Effector CD8-positive, alpha-beta T cell (primary cell): ENCODE data around the gene RAB4B.
"Not testable (repeated sequence)": the region's sequence is repeated elsewhere in the genome, so short reads cannot be mapped to it uniquely, and the experiment has no call there.

Experiments
- DNase-seq: peaks from one replicate; lab custom pipeline; 2025; lab: John Stamatoyannopoulos, UW

The RAB4B gene

DNA sequence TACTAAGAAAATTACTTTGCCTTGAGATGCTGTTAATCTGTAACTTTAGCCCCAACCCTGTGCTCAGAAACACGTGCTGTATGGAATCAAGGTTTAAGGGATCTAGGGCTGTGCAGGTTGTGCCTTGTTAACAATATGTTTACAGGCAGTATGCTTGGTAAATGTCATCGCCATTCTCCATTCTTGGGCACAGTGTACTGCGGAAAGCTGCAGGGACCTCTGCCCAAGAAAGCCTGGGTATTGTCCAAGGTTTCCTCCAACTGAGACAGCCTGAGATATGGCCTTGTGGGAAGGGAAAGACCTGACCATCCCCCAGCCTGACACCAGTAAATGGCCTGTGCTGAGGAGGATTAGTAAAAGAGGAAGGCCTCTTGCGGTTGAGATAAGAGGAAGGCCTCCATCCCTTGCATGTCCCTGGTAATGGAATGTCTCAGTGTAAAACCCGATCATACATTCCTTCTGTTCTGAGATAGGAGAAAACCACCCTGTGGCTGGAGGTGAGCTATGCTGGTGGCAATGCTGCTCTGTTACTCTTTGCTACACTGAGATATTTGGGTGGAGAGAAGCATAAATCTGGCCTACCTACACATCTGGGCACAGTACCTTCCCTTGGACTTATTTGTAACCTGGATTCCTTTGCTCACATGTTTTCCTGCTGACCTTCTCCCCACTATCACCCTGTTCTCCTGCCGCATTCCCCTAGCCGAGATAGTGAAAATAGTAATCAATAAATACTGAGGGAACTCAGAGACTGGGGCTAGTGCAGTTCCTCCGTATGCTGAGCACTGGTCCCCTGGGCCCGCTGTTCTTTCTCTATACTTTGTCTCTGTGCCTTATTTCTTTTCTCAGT lies 44.9 kb downstream of the RAB4B start:
- not testable (repeated sequence) for DNase-seq

DNA sequence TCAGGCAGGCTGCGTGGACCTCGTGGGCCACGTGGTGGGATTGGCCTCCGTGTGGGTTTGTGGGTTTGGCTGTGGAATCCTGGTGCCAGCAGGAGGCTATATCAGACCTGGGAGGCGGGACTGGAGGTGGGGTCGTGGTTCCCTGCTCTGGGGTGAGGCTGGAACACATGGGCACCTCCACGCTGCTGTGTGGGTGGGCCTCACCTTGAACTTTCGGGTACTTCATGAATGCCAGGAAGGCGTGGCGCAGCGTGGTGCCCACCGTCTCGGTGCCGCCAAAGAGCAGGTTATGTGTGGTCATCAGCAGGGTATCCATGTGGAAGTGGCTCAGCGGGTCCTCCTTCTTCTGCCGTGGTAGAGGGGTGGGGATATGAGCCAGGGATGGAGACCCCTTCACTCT lies 46.9 kb downstream of the RAB4B start:
- DNase-seq = not testable (repeated sequence)

- not testable (repeated sequence) for DNase-seq
Observed at GRCh38 chr19:40825460-40826095, 47.5 kb downstream of the RAB4B start.

GRCh38 chr19:40826312-40826698 lies 48.3 kb downstream of the RAB4B start:
- DNase-seq = not testable (repeated sequence)

- DNase-seq = peak; percentile 28
Observed at GRCh38 chr19:40826699-40827385, 48.8 kb downstream of the RAB4B start.

DNA sequence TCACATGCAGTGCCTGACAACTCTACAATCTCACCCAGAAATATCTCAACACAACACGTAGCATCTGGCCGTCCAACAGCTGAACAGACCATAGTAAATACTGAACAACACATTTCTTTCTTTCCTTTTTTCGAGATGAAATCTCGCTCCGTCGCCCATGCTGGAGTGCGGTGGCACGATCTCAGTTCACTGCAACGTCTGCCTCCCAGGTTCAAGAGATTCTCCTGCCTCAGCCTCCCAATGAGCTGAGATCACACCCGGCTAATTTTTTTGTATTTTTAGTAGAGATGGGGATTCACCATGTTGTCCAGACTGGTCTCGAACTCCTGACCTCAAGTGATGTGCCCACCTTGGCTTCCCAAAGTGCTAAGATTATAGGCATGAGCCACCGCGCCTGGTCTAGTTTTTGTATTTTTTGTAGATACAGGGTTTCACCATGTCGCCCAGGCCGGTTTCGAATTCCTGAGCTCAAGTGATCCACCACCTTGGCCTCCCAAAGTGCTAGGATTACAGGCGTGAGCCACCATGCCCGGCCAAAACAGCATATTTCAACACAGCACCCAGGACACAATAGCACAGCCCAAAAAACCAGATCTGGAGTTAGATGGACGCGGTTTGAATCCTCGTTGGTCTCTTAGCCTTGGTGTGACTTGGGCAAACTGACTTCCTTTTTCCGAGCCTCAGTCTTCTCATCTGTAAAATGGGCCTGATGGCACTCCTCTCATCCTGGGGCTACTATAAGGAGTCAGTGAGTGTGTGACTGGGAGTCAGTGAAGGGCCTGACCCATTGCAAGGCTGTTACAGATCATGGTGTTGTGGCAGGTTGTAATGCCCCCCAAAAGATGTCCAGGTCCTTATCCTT lies 49.6 kb downstream of the RAB4B start:
- DNase-seq = no peak

GRCh38 chr19:40829205-40829604 lies 51.2 kb downstream of the RAB4B start:
- no peak for DNase-seq

DNA sequence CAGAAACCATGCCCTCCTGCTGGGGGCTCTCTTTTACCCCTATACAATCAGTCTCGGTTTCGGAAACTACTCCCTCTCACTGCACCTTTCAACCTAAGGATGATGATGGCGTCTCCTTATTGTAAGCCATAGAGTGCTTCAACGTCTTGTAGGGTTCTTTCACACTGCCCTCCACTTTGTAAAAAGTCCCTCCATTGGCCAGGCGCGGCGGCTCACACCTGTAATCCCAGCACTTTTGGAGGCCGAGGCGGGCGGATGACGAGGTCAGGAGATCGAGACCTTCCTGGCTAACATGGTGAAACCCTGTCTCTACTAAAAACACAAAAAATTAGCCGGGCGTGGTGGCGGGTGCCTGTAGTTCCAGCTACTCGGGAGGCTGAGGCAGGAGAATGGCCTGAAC lies 52.7 kb downstream of the RAB4B start:
- not testable (repeated sequence) for DNase-seq

DNA sequence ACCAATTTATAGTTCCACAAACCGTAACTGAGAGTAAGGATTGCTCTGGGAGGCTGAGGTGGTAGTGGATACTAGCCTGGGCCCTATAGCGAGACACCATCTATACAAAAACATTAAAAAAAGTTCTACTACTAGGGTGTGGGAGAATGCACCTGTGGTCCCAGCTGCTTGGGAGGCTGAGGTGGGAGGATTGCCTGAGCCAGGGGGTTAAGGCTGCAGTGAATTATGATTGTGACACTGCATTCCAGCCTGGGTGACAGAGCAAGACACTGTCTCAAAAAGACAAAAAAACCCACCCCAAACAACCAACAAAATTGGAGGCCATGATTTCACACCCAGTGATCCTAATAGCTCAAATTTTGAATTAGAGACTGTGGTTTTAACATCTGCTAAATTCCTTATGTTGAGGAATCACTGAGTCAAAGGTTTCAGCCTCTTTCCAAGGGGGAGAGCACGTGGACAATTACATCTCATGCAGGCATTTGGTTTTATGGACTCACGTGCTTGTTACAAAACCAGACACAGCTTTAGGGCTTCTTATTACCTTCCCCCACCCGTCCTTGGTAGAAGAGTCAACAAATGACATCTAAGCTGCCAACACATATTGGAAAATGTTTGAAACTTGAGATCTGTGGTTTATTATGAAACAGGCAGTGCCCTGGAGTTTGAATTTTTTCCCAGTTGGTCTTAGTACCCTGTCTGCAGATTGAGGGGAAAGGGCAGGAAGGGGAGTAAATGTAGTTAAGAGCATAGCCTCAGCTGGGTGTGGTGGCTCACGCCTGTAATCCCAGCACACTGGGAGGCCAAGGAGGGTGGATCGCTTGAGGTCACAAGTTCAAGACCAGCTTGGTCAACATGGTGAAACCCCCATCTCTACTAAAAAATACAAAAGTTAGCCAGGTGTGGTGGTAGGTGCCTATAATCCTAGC lies 53.7 kb downstream of the RAB4B start:
- no peak for DNase-seq

GRCh38 chr19:40832431-40832790 lies 54.4 kb downstream of the RAB4B start:
- not testable (repeated sequence) for DNase-seq

- DNase-seq = not testable (repeated sequence)
Observed at GRCh38 chr19:40833728-40834533, 55.9 kb downstream of the RAB4B start.

DNA sequence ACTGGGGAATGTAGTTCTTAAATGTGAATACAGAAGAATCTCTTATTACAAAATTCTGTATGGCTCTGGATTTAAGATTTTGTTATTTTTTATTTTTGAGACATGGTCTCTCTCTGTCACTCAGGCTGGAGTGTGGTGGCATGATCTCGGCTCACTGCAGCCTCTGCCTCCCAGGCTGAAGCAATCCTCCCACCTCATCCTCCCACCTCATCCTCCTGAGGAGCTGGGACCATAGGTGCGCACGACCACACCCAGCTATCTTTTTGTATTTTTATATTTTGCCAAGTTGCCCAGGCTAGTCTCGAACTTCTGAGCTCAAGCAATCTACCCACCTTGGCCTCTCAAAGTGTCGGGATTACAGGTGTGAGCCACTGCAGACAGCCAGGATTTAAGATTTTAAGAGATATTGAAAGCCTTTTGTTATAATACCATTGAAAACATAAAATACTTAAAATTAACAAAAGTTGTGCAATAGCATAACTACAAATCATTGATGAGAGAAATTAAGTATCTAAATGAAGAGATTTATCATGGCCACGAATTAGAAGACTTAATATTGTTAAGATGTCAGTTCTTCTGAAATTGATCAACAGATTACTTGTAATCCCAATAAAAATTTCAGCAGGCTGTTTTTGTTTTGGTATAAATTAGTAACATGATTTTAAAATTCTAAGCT lies 58.8 kb downstream of the RAB4B start:
- DNase-seq = no peak

- DNase-seq = not testable (repeated sequence)
Observed at GRCh38 chr19:40838477-40838876, 60.4 kb downstream of the RAB4B start.

DNA sequence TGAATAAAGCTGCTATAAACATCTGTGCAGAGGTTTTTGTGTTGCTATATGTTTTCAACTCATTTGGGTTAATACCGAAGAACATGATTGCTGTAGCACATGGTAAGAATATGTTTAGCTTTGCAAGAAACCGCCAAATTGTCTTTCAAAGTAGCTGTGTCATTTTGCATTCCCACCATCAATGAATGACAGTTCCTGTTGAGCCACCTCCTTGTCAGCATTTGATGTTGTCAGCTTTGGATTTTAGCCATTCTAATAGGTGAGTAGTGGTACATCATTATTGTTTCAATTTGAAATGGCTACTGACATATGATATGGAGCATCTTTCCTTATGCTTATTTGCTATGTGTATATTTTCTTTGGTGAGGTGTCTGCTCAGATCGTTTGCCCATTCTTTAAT lies 64.0 kb downstream of the RAB4B start:
- DNase-seq = not testable (repeated sequence)

- DNase-seq = not testable (repeated sequence)
Observed at GRCh38 chr19:40842997-40843652, 65.1 kb downstream of the RAB4B start.

DNA sequence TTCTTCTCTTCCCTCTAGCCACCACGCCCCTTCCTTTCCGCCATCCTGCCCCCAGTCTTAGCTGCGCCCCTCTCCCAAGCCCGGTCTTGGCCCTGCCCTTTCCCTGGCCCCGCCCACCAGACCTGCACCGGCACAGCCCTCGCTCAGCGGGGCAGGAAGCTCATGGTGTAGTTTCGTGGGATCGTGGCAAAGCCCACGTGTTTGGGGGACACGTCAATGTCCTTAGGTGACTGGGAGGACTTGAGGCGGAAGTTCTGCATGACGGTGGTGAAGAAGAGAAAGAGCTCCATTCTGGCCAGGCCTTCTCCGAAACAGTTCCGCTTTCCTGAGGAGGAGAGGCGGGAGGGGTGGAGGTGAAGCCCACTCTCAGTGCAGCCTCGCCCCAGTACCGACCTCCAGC lies 65.6 kb downstream of the RAB4B start:
- peak; percentile 50 for DNase-seq
